ENCODE data around the gene WWC2.

Gene WWC2

DNA sequence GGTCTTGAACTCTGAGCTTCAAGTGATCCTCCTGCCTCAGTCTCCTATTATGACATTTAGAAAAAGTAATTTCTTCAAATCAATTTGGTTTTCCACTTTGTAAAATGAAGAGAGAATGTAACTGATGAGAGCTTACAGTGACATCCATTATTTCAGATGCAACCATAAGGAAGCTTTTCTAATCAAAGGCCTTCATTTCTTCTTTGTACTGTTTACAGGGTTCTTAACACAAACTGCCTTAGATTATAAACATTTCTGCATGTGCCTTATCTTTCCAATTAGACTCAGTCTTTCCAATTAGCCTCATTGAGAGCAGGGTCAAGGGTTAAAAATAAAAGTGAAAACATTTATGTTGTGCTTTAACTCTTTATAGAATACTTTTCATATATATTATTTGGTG lies 71.8 kb downstream of the WWC2 start:
- Histone ChIP-seq H3K4me3 (ENCODE audit: low read depth, low read length) (no peak overlapping the region), H3K36me3 (ENCODE audit: control insufficient read depth, insufficient read depth, low read length) (no peaks in the 10 kb centered on the region), H3K9ac (no peak overlapping the region), H2AFZ (no peak overlapping the region), H3K4me2 (ENCODE audit: low read length) (no peak overlapping the region), H3K27me3 (ENCODE audit: control insufficient read depth, insufficient read depth, low read length) (no peaks in the 10 kb centered on the region), H3K4me1 (no peaks in the 10 kb centered on the region), H3K79me2 (no peaks in the 10 kb centered on the region), H3K9me3 (ENCODE audit: control insufficient read depth, low read length) (no peaks in the 10 kb centered on the region), H3K27ac (no peak overlapping the region)
- TF ChIP-seq CTCF (IDR thresholded peaks at IDR 0.05) = no peak

DNA sequence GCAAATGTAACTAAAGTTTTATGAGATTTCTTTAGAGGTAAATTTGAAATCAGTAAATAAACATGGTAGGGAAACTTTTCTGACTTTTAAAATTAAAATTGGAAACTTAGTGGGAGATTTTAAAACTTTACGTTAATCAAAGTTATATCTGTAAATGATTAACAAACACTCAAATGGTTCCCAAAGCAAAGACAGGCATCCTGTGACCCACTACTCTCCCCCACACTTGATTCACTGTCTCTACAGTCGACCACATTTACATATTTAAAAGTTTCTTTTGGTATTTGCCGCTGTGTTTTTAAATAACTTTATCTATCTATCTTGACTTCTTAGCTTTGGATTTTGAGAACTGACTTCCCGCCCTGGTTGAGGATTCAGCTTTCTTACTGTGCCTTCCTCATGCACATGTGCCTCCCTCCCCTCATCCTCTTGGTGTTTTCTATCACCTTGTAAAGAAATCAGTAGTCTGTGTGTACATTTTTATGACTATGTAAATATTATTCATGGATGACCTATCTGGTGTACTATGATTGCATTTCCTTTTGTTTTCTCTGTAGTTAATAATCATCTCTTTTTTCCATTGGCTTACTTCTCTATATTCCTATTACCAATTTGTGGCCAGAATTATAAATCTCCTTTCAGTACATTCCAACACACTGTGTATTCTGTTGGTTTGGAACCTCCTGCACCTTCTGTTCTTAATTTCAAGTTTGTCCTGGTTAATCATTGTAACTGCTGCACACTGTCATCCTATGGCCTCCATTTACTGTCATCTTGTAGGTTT lies 72.6 kb downstream of the WWC2 start:
- Histone ChIP-seq H3K27me3 (ENCODE audit: control insufficient read depth, insufficient read depth, low read length) (no peaks in the 10 kb centered on the region), H2AFZ (no peak overlapping the region), H3K4me3 (ENCODE audit: low read depth, low read length) (no peak overlapping the region), H3K4me1 (no peaks in the 10 kb centered on the region), H3K36me3 (ENCODE audit: control insufficient read depth, insufficient read depth, low read length) (no peaks in the 10 kb centered on the region), H3K79me2 (no peaks in the 10 kb centered on the region), H3K4me2 (ENCODE audit: low read length) (no peak overlapping the region), H3K9me3 (ENCODE audit: control insufficient read depth, low read length) (no peaks in the 10 kb centered on the region), H3K9ac (no peak overlapping the region), H3K27ac (no peak overlapping the region)
- TF ChIP-seq CTCF (IDR thresholded peaks at IDR 0.05) = no peak

DNA sequence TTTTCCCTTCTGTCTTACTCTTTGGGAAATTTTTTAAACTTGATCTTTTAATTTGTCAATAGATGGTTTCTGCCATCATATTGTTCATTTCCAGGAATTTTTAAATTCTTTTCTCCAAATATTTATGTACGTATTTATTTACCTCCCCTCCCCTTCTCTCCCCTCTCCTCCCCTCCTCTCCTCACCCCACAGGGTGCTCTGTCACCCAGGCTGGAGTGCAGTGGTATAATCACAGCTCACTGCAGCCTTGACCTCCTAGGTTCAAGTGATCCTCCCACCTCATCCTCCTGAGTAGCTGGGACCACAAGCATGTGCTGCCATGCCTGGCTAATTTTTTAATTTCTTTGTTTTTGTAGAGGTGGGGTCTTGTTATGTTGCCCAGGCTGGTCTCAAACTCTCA lies 73.8 kb downstream of the WWC2 start:
- Histone ChIP-seq H2AFZ (no peak overlapping the region), H3K4me2 (ENCODE audit: low read length) (no peak overlapping the region), H3K27ac (no peak overlapping the region), H3K4me1 (no peaks in the 10 kb centered on the region), H3K36me3 (ENCODE audit: control insufficient read depth, insufficient read depth, low read length) (no peaks in the 10 kb centered on the region), H3K9me3 (ENCODE audit: control insufficient read depth, low read length) (no peaks in the 10 kb centered on the region), H3K9ac (no peak overlapping the region), H3K27me3 (ENCODE audit: control insufficient read depth, insufficient read depth, low read length) (no peaks in the 10 kb centered on the region), H3K79me2 (no peaks in the 10 kb centered on the region), H3K4me3 (ENCODE audit: low read depth, low read length) (no peak overlapping the region)
- TF ChIP-seq CTCF (IDR thresholded peaks at IDR 0.05) = no peak

DNA sequence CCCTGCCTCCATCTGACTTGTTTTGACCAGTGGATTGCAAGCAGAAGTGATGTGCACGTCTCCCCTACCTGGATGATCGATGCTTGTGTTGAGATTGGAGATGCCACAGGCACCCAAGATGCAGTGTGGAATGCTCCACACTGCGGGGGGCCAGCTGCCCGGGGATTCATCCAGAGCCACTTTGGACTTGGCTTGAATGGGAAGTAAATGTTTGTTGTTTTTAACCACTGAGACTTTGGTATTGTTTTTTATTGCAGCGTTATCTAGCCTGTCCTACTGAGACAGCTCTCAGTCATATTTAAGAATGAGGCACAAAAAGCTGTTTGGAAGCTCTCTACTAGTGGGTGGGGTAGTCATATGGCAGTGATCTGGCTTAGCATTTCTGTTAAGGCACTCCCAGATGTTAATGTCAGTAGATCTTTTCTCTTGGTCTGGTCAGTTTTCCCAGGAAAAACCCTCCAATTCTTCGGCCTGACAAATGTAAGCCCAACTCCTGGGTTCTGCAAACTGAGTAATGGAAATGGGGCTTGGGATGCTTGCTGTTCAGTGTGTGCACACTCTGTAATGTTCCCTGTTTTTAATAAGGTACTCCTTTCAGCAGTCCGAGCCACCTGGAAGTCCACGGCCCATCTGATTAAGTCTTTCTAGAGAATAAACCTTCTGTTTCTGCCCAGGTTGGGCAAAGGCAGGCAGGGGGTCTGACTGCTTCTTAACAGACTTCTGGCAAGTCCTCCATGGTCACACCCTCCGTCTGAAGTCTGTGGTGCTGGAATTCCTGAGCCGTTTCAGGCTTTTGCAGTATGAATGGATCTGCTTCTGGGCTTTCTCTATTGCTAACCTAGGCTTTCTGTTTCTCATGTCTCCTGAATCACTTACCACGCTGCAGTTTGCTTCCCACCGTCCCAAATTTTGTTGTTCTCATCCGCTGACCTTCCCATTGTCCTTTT lies 74.8 kb downstream of the WWC2 start:
- H3K4me1 ChIP-seq = no peaks in the 10 kb centered on the region
- no peak overlapping the region for H2AFZ ChIP-seq
- no peaks in the 10 kb centered on the region for H3K9me3 ChIP-seq (ENCODE audit: control insufficient read depth, low read length)
- no peak overlapping the region for H3K27ac ChIP-seq
- H3K36me3 ChIP-seq (ENCODE audit: control insufficient read depth, insufficient read depth, low read length) = no peaks in the 10 kb centered on the region
- no peak overlapping the region for H3K4me3 ChIP-seq (ENCODE audit: low read depth, low read length)
- H3K4me2 ChIP-seq (ENCODE audit: low read length) = no peak overlapping the region
- H3K27me3 ChIP-seq (ENCODE audit: control insufficient read depth, insufficient read depth, low read length) = no peaks in the 10 kb centered on the region
- no peaks in the 10 kb centered on the region for H3K79me2 ChIP-seq
- no peak for TF ChIP-seq CTCF (IDR thresholded peaks at IDR 0.05)
- no peak overlapping the region for H3K9ac ChIP-seq

All from parathyroid adenoma (tissue), 2 donors.